Airway epithelial cell (primary cell): ENCODE results near the gene RRP36. TPM values are rescaled to one million over a fixed set of nuclear protein-coding genes. Genes with fewer than 3 reads are reported as not detected.

Experiments used
- total RNA-seq: library from RNA; depleted of rRNA; stranded (reverse); fragments of >200 nt; gene quantifications from 2 replicates; pipeline ENCODE4 v1.2.3, GENCODE V29; 2015

RRP36 gene
- total RNA-seq, result 80.3 and 94.5 TPM in 2 replicates

GRCh38 chr6:43021270-43022047 lies at the start of gene RRP36:
RRP36 (plus strand) TSS chr6:43021623; CDS start chr6:43021655, 32 bp downstream.

GRCh38 chr6:42978839-42979522 lies 42.4 kb upstream of the RRP36 start, which contains the start of gene PEX6:
PEX6 (minus strand) TSS chr6:42979181; CDS start chr6:42979150, 31 bp downstream.

GRCh38 chr6:42984001-42984923 lies 37.2 kb upstream of the RRP36 start, which contains the start of gene PPP2R5D:
PPP2R5D (plus strand) TSS chr6:42984570; CDS start chr6:42984678, 108 bp downstream.

GRCh38 chr6:43013843-43014433 lies 7.5 kb upstream of the RRP36 start, which contains the start of the genes KLHDC3 and MEA1:
KLHDC3 (plus strand) TSS chr6:43014249; CDS start chr6:43017193, 2,944 bp downstream.
MEA1 (minus strand) TSS chr6:43013946; CDS start chr6:43013813, 133 bp downstream.

GRCh38 chr6:43053545-43054205 lies 32.3 kb downstream of the RRP36 start, which contains the start of gene CUL7:
CUL7 (minus strand) TSS chr6:43053851; CDS start chr6:43052788, 1,063 bp downstream.

GRCh38 chr6:43059168-43060033 lies 38.0 kb downstream of the RRP36 start, which contains the start of the genes KLC4 and MRPL2:
KLC4 (plus strand) TSS chr6:43059631; CDS start chr6:43061336, 1,705 bp downstream.
MRPL2 (minus strand) TSS chr6:43059434; CDS start chr6:43059381, 53 bp downstream.

GRCh38 chr6:43075670-43076463 lies 54.4 kb downstream of the RRP36 start, which contains the start of gene PTK7:
PTK7 (plus strand) TSS chr6:43076314; CDS start chr6:43076489, 175 bp downstream.

Other genes with a start within 250 kb of the RRP36 start
- gene BICRAL, start 239.6 kb upstream of the RRP36 start, total RNA-seq, result 2.0 and 2.6 TPM in 2 replicates
- gene RPL7L1, start 142.0 kb upstream of the RRP36 start, total RNA-seq, result 107 and 128 TPM in 2 replicates
- not detected in 2 replicates for gene PTCRA, start 105.6 kb upstream of the RRP36 start, total RNA-seq
- gene CNPY3, start 92.1 kb upstream of the RRP36 start, total RNA-seq, result 29.5 and 32.7 TPM in 2 replicates
- not detected in 2 replicates for gene GNMT, start 60.9 kb upstream of the RRP36 start, total RNA-seq
- 26.6 and 28.3 TPM in 2 replicates for gene PEX6, start 42.4 kb upstream of the RRP36 start, total RNA-seq
- gene PPP2R5D, start 37.1 kb upstream of the RRP36 start, total RNA-seq, result 60.5 and 80.8 TPM in 2 replicates
- gene MEA1, start 7.7 kb upstream of the RRP36 start, total RNA-seq, result 83.5 and 84.1 TPM in 2 replicates
- gene KLHDC3, start 7.4 kb upstream of the RRP36 start, total RNA-seq, result 64.0 and 68.7 TPM in 2 replicates
- 14.5 and 15.2 TPM in 2 replicates for gene CUL7, start 32.2 kb downstream of the RRP36 start, total RNA-seq
- 32.4 and 33.4 TPM in 2 replicates for gene MRPL2, start 37.8 kb downstream of the RRP36 start, total RNA-seq
- 10.3 and 11.7 TPM in 2 replicates for gene KLC4, start 38.0 kb downstream of the RRP36 start, total RNA-seq
- gene PTK7, start 54.7 kb downstream of the RRP36 start, total RNA-seq, result 84.4 and 112 TPM in 2 replicates
- 23.3 and 29.9 TPM in 2 replicates for gene SRF, start 149.6 kb downstream of the RRP36 start, total RNA-seq
- gene CUL9, start 160.6 kb downstream of the RRP36 start, total RNA-seq, result 29.6 and 32.2 TPM in 2 replicates
- 129 and 187 TPM in 2 replicates for gene DNPH1, start 207.9 kb downstream of the RRP36 start, total RNA-seq
- gene TTBK1, start 221.9 kb downstream of the RRP36 start, total RNA-seq, result not detected in 2 replicates